ENCODE measurements around the gene SUGCT. TPM values are rescaled to one million over a fixed set of nuclear protein-coding genes. Genes with fewer than 3 reads are reported as not detected.

SUGCT gene
- total RNA-seq, 1 experiment from 2014 or later = 1.5 TPM

DNA sequence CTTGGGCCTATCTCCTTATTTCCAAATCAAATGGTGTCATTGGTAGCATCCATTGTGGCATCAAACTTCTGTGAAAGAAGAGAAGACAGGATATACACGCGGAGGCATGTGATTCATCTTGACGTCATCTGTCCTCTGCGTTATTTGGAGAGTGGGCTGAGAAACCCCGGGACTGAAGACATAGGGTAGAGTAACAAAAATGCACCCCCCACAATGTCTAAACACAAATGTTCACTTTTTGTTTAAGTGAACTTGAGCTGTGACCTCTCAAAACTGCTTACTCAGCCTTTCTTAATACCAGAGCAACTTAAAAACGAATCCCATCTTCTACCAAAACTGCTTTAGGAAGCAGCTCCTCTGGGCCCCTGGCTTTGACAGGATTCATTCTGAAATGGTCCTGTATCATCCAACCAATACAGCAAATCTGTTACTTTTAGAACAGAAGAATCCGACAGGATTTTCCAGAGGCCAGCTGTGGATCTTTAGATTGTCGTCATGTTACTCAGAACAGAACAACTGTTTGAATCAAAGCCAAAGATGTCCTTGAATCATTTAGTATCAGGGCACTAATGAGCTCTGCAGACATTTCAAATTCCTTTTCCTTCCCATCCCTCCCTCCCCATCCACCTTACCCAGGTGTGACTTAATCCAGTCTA, 438.1 kb downstream of the SUGCT start:
- H3K27ac ChIP-seq (ENCODE audit: low read depth, low read length, poor library complexity, severe bottlenecking) = no peak overlapping the region
- BruUV-seq (replicated peaks) = no TSS peak
- H3K9me3 ChIP-seq (ENCODE audit: low read depth, low read length, poor library complexity, severe bottlenecking) = no peaks in the 10 kb centered on the region
- H3K4me1 ChIP-seq (ENCODE audit: insufficient read depth, low read length, poor library complexity, severe bottlenecking) = no peaks in the 10 kb centered on the region
- no peaks in the 10 kb centered on the region for H3K27me3 ChIP-seq (replicated peaks; ENCODE audit: insufficient read depth, low read depth, low read length, poor library complexity)
- no peak for DNase-seq (ENCODE audit: low spot score)
- no peak for TF ChIP-seq EZH2 (IDR thresholded peaks at IDR 0.05; ENCODE audit: borderline replicate concordance, low read depth, low read length, poor library complexity, severe bottlenecking)
- no peak for TF ChIP-seq CTCF (conservative IDR thresholded peaks at IDR 0.05; ENCODE audit: low read depth, low read length)
- H3K36me3 ChIP-seq (ENCODE audit: insufficient read depth, low read length, poor library complexity, severe bottlenecking) = no peaks in the 10 kb centered on the region
- no peak overlapping the region for H3K4me3 ChIP-seq (ENCODE audit: low read depth, low read length, poor library complexity, severe bottlenecking)
- ChIA-PET CTCF (no interaction called here), POLR2A (ENCODE audit: low non-redundant PET) (no interaction called here)
- intact Hi-C loops (cut with micrococcal nuclease; ENCODE audit: unreplicated experiment) = no loop called here

DNA sequence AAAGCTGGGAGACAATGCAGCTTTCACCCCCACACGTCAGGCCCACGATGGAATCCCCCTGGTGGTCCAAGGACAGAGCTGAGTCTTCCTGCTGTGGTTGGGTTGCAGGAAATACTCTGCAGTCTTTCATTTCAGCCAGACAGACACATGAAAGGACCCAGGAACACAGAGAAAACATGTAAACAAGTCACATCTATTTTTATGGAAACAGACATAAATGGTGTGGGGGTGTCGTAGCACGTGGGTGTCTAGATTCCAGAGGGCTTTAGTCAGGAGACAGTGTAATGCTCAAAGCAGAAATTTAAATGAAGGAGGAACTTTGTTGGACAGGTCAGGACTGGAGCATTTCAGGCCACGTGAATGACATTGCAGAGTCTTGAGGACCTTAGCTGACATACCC, 444.6 kb downstream of the SUGCT start:
- no peaks in the 10 kb centered on the region for H3K36me3 ChIP-seq (ENCODE audit: insufficient read depth, low read length, poor library complexity, severe bottlenecking)
- H3K4me3 ChIP-seq (ENCODE audit: low read depth, low read length, poor library complexity, severe bottlenecking) = no peak overlapping the region
- POLR2A ChIA-PET (ENCODE audit: low non-redundant PET) = no interaction called here
- no peaks in the 10 kb centered on the region for H3K9me3 ChIP-seq (ENCODE audit: low read depth, low read length, poor library complexity, severe bottlenecking)
- no peak overlapping the region for H3K27ac ChIP-seq (ENCODE audit: low read depth, low read length, poor library complexity, severe bottlenecking)
- TF ChIP-seq CTCF (conservative IDR thresholded peaks at IDR 0.05; ENCODE audit: low read depth, low read length) (no peak), EZH2 (IDR thresholded peaks at IDR 0.05; ENCODE audit: borderline replicate concordance, low read depth, low read length, poor library complexity, severe bottlenecking) (no peak)
- H3K4me1 ChIP-seq (ENCODE audit: insufficient read depth, low read length, poor library complexity, severe bottlenecking) = no peaks in the 10 kb centered on the region
- CTCF ChIA-PET = no interaction called here
- DNase-seq (ENCODE audit: low spot score) = no peak
- intact Hi-C loops (cut with micrococcal nuclease; ENCODE audit: unreplicated experiment) = no loop called here
- BruUV-seq (replicated peaks) = no TSS peak
- no peaks in the 10 kb centered on the region for H3K27me3 ChIP-seq (replicated peaks; ENCODE audit: insufficient read depth, low read depth, low read length, poor library complexity)

- Histone ChIP-seq H3K36me3 (ENCODE audit: insufficient read depth, low read length, poor library complexity, severe bottlenecking) (no peaks in the 10 kb centered on the region), H3K4me3 (ENCODE audit: low read depth, low read length, poor library complexity, severe bottlenecking) (no peak overlapping the region), H3K27ac (ENCODE audit: low read depth, low read length, poor library complexity, severe bottlenecking) (no peak overlapping the region), H3K4me1 (ENCODE audit: insufficient read depth, low read length, poor library complexity, severe bottlenecking) (no peaks in the 10 kb centered on the region), H3K27me3 (replicated peaks; ENCODE audit: insufficient read depth, low read depth, low read length, poor library complexity) (no peaks in the 10 kb centered on the region), H3K9me3 (ENCODE audit: low read depth, low read length, poor library complexity, severe bottlenecking) (no peaks in the 10 kb centered on the region)
- ChIA-PET POLR2A (ENCODE audit: low non-redundant PET) (no interaction called here), CTCF (no interaction called here)
- intact Hi-C loops (cut with micrococcal nuclease; ENCODE audit: unreplicated experiment) = no loop called here
- BruUV-seq (replicated peaks) = no TSS peak
- TF ChIP-seq EZH2 (IDR thresholded peaks at IDR 0.05; ENCODE audit: borderline replicate concordance, low read depth, low read length, poor library complexity, severe bottlenecking) = no peak
- TF ChIP-seq CTCF (conservative IDR thresholded peaks at IDR 0.05; ENCODE audit: low read depth, low read length) = no peak
- no peak for DNase-seq (ENCODE audit: low spot score)
Measured at GRCh38 chr7:40580776-40581175, 446.0 kb downstream of the SUGCT start.

Data from A673 (cell line).